NCI-H345 (cell line): ENCODE measurements around the gene LRSAM1.
A peak's percentile ranks its signal among the peaks of the same experiment; 100 is the strongest.

Source experiments
- DNase-seq: peaks from one replicate; lab custom pipeline; 2025; lab: John Stamatoyannopoulos, UW

The LRSAM1 gene

DNA sequence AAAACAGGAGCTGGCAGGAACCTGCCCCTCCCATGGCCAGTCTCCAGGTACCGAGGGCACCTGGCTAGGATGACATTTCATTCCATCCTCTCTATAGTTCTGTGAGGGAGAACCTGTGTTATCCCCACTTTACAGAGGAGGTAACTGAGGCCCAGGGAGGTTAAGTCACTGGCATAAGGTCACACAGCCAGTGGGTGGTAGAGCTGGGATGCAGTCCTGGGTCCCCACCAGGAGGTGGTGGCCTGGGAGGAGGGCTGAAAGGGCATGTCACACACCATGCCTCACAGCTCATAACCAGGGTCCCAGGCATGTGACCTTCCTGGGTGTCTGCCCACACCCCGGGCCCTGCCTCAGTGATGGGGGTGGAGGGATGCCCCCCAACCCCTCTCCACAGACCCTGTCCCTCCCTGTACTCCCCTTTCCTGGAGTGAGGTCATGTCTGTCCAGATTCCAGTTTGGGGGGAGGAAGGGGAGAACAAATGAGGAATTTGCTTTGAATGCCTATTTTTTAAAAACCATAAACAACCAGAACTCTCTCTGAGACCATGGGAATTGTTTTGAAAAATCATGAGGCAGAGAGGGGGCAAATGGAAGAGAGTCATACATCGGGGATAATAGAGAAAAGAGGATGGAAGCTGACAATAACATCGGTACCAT lies 83.1 kb downstream of the LRSAM1 start:
- no peak for DNase-seq

DNA sequence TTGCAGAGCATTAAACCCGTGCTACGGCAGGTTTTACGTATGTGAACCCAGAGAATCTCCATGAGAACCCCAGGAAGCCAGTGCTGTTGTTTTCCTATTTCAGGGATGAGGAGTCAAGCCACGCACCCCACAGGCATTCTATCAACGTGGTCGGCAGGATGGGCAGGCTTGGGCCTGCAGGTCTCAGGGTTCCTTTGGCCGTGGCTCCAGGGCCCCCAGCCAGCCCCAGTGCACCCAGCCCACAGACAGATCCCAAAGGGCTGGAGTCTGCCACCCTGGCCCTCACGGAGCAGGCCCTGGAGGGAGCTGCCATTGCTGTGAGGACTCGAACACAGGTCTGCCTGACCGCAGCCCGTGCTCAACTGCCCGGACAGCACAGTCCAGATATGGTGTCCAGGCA lies 83.6 kb downstream of the LRSAM1 start:
- no peak for DNase-seq

DNA sequence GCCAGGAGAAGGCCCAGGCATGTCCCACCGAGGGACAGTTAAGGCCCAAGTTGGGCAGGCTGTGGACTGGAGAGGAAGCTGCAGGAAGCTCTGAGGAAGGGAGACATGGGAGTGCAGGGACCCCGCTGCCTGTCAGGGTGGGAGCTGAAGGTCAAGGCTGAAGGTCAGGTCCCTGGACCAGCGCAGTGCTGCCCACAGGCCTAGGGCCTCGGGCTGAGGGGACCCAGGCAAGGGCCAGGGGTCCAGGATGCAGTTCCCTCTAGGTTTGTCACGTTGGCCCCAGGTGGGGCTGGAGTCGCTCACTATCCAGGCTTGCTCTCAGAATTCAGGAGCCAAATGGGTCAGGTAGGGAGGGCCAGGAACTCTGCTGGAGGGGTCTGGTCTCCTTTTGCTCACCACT lies 84.1 kb downstream of the LRSAM1 start:
- no peak for DNase-seq

DNA sequence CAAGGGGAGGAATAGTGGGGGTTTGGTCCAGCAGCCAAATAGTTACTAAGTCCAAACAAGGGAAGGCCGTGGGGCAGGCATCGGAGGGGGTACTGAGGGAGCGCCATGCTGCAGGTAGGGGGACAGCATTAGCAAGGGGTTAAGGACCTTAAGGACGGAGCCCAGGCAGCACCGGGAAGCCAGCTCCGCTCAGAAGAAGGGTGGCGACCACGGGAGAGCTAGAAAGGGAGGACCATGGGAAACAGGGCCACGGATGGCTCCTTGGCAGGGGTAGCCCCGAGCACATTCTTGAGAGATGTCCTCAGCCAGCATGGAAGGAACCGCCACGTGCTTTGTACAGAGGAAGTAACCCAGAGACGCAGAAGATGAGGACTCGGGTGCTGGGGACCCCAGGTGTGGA lies 84.5 kb downstream of the LRSAM1 start:
- DNase-seq: no peak

DNA sequence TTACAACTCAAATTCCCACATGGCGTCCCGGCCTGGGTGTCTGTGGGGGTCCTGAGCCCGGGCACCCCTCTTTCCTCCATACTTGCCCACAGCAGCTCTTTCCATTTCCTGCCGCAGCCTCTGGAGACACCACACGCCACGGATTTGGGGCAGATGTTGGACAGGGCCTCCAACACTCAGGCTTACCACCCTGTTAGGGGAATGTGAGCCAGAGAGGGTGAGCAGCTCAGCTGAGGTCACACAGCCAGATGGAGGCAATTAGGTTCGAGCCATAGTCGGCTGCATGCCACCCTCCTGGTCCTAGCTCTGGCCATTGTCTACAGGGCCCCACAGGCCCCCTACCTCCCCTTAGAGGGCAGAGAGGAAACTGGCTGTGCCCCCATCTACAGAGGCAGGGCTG lies 85.2 kb downstream of the LRSAM1 start:
- DNase-seq: no peak

DNA sequence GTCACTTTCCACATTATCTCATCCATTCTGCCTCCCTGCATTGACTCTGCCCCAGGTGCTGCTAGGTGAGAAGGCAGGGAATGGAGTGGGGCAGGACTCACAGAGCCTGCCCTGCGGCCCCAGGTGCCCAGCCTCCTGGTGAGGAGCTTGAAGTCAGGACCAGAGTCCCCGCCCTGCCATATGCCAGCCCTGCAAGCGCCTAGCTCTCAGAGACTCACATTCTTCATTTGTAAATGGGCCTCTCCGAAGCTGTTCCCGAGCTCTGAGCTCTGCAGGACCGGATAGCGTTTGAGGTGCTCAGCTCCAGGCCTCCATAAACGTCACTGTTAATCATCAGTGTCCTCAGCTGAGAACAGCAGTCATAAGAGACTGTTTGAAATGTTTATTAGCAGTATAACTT lies 85.7 kb downstream of the LRSAM1 start:
- DNase-seq: no peak

DNA sequence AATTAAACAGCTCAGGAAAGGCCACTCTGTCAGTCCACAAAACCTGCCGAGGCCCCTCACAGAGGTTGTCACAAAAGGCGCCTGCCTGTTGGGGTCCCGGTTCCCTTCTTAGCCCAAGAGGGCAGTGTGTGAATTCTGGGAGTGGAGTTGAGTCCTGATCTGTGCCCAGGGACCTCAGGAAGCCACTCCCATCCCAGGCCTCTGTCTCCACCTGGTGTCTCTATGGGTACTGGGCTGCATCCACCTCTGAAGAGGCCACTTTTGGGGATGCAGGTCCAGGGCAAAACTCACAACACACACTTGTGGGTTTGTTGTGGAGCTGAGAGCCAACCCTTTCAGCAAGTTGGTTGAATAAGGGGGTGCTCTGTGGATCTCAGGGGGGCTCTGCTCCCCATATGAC lies 86.5 kb downstream of the LRSAM1 start:
- DNase-seq: no peak

DNA sequence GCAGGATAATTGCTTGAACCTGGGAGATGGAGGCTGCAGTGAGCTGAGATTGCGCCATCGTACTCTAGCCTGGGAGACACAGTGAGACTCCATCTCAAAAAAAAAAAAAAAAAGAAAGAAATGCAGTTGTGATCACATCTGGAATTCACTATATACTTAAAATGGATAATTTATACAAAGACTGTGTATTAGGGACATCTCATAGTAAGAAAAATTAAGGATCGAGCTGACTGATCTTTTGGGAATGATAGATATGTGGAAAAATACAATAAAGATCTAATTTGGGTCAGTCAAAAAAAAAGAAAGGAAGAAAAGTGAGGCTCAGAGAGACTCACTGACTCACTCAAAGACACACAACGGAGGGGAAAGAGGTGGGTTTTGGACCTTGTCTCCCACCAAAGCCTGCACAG lies 87.5 kb downstream of the LRSAM1 start:
- no peak for DNase-seq

DNA sequence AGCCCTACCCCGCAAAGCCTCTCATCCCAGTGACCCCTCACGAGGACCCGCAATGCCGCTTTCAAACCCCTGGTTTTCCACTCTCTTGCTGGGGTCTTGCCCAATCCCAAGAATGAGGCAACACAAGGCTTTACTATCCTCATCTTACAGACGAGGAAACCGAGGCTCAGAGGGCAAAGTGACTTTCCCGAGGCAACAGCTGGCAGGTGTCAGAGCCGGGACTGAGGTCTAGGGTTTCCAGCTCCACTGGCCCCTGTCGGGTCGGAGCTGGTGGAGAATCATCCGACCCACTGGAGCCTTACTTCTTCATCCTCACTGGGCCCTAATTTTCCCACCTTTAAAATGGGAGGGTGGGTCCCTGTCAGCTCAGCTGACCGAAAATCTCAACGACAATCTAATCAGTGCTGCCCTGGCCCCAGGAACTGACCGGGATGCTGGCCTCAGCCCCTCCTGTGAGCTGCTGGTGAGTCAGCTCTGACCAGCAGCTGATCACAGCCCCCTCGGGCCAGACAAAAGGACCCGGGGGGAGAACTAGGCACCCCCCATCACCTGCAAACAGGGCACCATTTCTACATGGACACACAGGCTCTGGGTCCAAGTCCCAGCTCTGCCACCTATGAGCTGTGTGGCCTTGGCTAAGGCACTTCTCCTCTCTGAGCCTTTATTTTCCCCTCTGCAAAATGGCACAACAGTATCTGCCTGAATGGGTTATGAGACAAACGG lies 88.1 kb downstream of the LRSAM1 start:
- no peak for DNase-seq

DNA sequence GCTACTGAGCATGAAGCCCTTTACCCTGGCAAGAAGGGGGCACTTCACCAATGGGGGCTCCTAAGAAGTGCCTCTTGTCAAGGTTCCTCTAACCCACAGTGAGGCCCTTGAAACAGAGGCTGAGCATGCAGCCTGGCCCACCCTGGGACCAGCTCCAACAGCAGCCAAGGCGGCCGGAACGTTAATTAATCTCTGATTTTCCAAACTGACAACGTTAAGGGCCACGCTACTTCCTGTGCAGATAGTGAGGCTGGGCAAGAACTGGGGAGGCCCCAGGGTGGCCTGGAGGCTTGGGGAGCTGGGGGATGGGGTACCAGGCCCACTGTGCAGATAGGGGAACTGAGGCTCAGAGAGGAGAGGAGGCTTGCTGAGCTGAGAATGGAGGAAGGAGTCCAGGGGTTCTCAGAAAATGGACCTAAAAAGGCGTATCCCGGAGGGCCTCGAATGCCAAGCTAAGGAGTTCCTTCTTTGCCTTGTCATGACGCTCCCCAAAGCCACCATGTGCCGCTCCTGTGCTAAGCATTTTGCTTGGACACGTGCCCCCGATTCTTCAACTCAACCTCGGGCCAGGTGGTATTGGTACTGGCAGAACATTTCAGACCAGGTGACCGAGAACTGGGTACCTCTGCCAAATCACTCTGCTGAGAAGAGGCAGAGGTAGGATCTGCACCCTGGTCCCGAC lies 88.8 kb downstream of the LRSAM1 start:
- DNase-seq: no peak

DNA sequence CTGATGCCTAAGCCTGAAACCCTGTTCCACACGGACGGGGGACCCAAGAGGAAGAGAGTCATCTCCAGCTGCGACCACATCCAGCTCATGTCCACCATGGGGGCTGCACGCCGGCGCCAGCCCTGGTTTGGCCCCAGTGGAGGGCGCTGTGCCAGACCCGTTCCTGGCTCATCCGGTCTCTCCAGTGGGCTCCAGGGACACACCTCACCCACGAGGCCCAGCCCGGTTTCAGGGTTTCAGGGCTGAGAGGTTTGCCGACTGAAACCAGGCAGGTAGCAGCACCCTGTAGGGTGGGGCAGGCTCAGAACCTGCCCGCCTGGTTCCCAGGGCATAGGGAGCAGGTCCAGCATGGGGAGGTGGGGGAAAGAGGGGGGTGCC lies 89.3 kb downstream of the LRSAM1 start:
- no peak for DNase-seq

DNA sequence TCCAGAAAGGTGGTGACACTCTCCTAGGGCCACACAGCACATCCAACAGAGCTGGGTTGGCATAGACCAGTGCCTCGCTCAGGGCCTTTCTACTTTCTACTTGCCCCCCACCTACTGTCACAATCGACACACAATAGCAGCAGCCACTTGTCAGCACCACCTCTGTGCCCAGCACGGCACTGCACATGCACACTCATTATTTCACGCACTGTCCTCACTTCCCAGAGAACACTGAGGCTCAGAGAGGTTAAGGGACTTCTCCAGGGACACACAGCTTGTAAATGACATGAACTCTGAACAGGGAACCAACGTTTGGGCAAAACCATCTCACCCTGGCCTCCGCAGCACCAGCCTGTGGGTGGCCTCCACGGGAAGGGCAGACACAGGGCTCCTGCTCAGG lies 89.9 kb downstream of the LRSAM1 start:
- DNase-seq: no peak

DNA sequence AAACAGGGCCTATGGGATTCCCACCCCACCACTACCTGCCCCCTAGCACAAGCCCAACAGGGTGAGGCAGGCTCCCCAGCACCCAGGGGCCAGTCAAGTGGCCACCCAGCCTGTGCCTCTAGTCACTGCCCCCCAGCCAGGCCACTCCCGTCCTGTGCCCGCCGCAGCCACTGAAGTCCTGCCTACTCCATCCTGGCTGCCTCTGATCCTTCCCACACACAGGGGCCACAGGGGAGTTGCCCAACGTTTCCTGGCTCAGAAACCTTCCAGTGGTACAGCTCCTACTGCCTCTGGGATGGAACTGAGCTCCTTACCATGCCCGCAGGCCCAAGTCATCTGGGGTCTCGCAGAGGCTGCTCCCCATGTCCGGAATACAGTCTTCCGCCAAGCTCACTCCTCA lies 90.6 kb downstream of the LRSAM1 start:
- no peak for DNase-seq

DNA sequence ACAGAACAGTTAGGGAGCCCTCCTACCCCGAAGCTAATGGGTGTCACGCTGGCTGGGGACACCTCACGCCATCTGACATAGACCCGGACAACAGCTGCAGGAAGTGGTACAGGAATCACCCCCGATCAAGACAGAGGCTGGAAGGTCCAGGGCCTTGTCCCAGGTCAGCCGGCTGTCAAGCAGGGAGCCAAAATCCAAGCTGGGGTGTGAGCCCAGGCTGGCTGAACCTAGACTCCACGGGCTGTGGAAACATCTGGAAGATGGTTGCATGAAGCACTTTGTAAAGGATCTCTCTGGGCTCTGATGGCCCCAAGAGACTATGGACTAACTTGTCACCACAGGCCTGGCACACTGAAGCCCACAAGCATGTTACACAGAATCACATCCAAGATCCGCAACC lies 91.9 kb downstream of the LRSAM1 start:
- DNase-seq: no peak

DNA sequence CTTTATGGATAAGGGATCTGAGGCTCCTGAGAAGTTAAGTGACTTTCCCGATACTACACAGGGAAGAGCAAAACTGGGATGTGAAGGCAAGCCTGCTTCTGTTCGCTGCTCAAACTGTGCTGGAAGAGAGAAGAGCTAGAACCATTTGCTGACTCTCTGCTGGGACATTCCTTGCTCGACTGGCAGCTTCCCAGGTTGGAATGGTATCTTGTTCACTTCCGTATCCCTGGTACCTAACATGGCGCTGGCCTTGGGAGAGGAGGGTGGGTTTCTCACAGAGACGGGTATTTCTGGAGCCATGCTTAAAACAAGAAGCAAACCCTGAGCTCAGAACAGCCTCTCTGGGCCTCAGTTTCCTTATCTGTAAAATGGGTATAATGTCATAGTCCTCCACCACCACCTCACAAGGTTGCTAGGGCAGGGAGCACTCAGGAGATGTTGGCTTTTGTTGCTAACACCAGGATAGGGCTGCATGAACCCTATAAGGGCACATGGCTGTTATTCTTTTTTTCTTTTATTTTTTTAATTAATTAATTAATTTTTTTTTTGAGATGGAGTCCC lies 92.7 kb downstream of the LRSAM1 start:
- DNase-seq: no peak

DNA sequence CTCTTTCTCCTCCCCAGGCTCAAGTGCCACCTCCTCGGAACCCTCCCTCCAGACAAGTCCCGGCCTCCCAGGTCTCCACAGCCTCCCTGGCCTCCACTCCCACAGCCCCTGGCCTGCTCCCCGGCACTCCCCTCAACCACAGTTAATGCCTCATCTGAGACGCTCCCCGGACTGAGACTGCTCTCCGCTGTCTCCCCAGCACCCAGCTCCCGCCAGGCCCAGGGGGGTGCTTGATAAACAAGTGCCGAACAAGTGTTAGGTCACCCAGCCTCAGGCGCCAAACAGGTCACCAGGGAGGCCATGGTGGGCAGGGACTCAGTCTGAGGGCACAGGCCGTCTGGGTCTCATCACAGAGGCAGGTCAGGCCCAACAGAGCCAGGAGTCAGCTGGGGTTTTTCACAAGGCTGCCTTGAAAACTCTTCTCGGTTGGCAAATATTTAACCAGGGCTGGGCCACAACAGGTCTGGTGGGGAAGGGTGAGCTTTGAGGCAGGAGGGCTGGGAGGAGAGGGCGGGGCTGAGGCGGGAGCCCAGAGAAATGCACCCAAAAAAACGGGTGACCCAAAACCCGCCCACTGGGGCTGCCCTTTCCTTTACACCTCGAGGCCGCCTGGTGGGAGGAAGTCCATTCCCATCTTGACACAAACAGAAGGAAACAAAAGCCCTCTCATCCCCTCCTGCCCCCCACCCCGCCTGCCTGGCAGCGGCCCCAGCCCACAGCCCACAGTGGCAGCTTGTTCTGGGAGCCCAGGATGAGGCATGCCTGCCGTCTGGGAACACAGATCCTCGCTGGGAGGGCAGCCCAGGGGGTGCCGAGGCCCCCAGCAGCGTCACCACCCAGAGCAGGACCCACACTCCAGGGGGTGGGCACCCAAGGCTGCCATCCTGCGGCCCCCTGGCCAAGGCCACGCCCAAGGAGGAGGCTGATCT lies 94.2 kb downstream of the LRSAM1 start:
- DNase-seq: peak; percentile 75

DNA sequence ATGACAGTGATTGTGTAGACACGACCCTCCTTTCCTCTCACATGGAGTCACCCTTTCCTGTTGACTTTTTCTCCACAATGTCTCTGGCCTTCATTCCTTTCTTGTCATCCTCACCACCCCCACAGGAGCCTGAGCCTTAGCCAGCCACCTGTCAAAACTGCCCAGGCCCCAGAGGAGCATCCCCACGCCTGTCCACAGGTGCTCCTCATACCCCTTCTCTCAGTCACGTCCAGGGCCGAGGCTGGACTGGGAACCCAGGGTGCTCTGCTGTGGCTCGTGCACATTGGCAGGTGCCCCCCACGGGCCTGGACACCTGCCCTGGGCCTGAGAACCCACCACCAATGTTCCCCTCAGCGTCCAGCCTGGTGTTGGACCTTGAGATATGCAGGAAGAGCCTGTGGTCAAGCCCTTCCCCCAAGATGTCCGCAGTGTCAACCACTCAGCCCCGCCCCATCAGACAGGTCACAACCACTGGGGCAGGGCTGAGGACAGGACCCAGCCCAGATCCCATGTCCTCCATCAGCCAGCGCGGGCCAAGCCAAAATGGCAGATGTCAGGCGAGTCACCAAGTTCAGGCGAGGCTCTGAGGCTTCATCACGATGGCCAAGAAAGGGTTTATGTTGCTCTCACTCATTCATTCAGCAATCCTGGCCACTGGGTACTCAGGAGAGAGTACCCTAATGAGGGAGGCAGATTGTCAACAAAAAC lies 95.0 kb downstream of the LRSAM1 start:
- no peak for DNase-seq

DNA sequence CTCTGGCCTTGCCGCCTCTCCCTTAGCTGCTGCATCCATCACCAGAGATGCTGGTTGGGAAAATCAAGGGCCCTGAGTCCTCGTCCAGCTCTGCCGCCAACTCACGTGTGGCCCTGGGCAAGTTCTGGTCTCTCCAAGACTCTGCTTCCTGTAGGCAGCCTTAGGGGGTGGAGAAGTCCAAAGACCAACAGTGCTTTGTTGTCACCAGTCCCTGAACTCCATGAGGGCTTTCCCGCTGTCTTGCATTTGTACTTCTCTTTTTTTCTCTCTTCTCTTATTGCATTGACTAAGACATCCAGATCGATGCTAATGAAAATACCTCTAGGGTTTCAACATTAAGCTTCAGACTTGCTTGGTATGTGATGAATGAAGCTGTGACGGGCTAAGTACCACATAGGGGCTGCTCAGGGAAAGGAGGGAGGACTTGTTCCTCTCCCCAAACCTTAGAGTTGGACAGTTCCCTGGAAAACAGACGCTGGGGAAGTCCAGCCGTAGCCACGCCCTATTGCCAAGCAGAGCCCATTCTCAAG lies 97.1 kb downstream of the LRSAM1 start:
- DNase-seq: no peak

DNA sequence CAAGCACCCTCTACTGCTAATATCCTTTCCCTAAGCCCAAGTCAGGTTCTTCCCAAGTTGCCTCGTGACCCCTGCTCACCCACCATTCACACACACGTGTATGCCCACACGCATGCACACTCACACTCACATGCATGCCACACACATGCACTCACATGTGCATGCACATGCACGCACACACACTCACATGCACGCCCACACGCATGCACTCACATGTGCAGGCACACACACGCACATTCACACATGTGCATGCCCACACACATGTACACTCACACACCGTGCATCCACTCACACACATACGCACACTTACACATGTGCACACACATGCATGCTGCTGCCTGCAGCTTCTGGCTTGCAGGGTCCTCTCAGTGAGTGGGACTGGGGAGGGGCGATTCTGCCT lies 97.9 kb downstream of the LRSAM1 start:
- no peak for DNase-seq

DNA sequence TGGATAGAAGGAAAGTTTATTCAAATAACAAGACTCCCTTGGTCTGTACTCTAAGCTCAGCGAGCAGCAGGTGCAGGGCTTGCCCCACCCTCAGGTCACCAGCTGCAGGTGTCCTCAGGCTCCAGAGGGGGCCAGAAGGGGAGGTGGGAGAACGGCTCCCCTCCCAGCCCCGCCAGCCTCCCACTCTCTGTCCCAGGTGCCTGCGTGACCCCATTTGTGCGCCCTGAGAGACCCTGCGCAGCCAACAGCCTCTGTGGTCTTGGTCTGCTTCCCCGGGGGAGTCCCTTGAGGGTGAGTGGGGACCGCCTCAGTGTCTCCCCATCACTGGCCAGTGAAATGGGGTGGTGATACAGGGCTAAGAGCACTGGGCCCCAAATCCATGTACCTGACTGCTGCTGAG lies 98.4 kb downstream of the LRSAM1 start:
- DNase-seq: peak; percentile 32

DNA sequence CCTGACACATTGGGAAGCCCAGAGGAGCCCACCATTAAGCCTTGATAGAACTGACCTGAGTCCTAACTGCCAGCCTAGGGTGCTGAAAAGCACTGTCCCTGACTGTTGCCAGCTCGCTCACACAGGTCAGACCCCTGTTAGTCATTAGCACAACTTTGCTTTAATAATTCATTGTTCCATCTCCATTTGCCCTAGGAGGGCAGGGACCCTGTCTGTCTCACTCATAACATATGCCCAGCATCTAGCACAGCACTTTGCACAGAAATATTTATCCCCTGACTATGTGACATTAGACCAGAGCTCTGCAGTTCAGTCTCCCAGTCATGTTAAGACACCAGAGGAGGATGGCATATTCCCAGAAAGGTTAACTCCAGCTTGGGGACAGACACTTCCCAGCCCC lies 99.0 kb downstream of the LRSAM1 start:
- no peak for DNase-seq
